Neuronal stem cell (in vitro differentiated cells): ENCODE measurements around the gene CYTL1.

Source experiments
- DNase-seq: peaks from one replicate; pipeline ENCODE4 v3.0.0-alpha.2; 2013; ENCODE audit warnings: low spot score
- H2AFZ ChIP-seq: one replicate; pipeline ENCODE4 v1.6.1; 2013; ENCODE audit warnings: mild to moderate bottlenecking, low read length, inconsistent platforms
- H2AK5ac ChIP-seq: 2 replicates; pipeline ENCODE4 v1.6.1; 2013; ENCODE audit warnings: low read depth, mild to moderate bottlenecking, inconsistent platforms, low read length, moderate library complexity, mixed read lengths
- H2BK120ac ChIP-seq: 2 replicates; pipeline ENCODE4 v1.6.1; 2013; ENCODE audit warnings: low read depth, mild to moderate bottlenecking, inconsistent platforms, low read length, moderate library complexity, mixed read lengths
- H2BK12ac ChIP-seq: one replicate; pipeline ENCODE4 v1.6.1; 2013; ENCODE audit warnings: low read length, inconsistent platforms
- H2BK15ac ChIP-seq: 2 replicates; pipeline ENCODE4 v1.6.1; 2013; ENCODE audit warnings: mild to moderate bottlenecking, low read length, inconsistent platforms, mixed read lengths
- H2BK5ac ChIP-seq: one replicate; pipeline ENCODE4 v1.6.1; 2013; ENCODE audit warnings: inconsistent platforms, mild to moderate bottlenecking, low read length, moderate library complexity
- H3K14ac ChIP-seq: one replicate; pipeline ENCODE4 v1.6.1; 2013; ENCODE audit warnings: low read length, inconsistent platforms
- H3K18ac ChIP-seq: 2 replicates; pipeline ENCODE4 v1.6.1; 2013; ENCODE audit warnings: low read length, inconsistent platforms
- H3K23ac ChIP-seq: 2 replicates; pipeline ENCODE4 v1.6.1; 2013; ENCODE audit warnings: low read depth, mild to moderate bottlenecking, mixed read lengths, low read length, inconsistent platforms; ENCODE audit not compliant: poor library complexity
- H3K27ac ChIP-seq: replicated peaks from 3 replicates; pipeline ENCODE4 v1.5.1; 2013; ENCODE audit warnings: low read length, inconsistent platforms
- H3K27me3 ChIP-seq, 3 experiments: 2 replicates each; pipeline ENCODE4 v1.6.1; 2013; ENCODE audit warnings: low read length in 3 of 3, mild to moderate bottlenecking in 2 of 3, inconsistent platforms in 1 of 3, low read depth in 1 of 3, mixed read lengths in 1 of 3, moderate library complexity in 1 of 3; ENCODE audit not compliant: control insufficient read depth in 3 of 3, insufficient read depth in 3 of 3
- H3K36me3 ChIP-seq, 2 donors: replicated peaks in 1 of 2; 2 replicates each; pipeline ENCODE4 v1.6.1; 2013; ENCODE audit warnings: low read length in 2 of 2; ENCODE audit not compliant: control insufficient read depth in 2 of 2, insufficient read depth in 2 of 2
- H3K4ac ChIP-seq: 2 replicates; pipeline ENCODE4 v1.6.1; 2013; ENCODE audit warnings: inconsistent platforms, mild to moderate bottlenecking, low read length, moderate library complexity
- H3K4me1 ChIP-seq, 2 donors: 1 replicate in 1 of 2; 2 replicates in 1 of 2; pipeline ENCODE4 v1.6.1; 2013; ENCODE audit warnings: low read length in 2 of 2, low read depth in 1 of 2; ENCODE audit not compliant: control insufficient read depth in 2 of 2, insufficient read depth in 1 of 2
- H3K4me2 ChIP-seq: one replicate; pipeline ENCODE4 v1.6.1; 2013; ENCODE audit warnings: mild to moderate bottlenecking, low read length, inconsistent platforms; ENCODE audit not compliant: insufficient read depth, poor library complexity, severe bottlenecking
- H3K4me3 ChIP-seq, 2 donors: 2 replicates each; pipeline ENCODE4 v1.5.1; 2013; ENCODE audit warnings: low read length in 2 of 2, mild to moderate bottlenecking in 2 of 2, inconsistent platforms in 1 of 2, moderate library complexity in 1 of 2
- H3K79me1 ChIP-seq: one replicate; pipeline ENCODE4 v1.6.1; 2013; ENCODE audit warnings: low read depth, mild to moderate bottlenecking, inconsistent platforms, low read length, moderate library complexity
- H3K9ac ChIP-seq: one replicate; pipeline ENCODE4 v1.6.1; 2013; ENCODE audit warnings: mild to moderate bottlenecking, low read depth, low read length, inconsistent platforms; ENCODE audit not compliant: poor library complexity
- H3K9me3 ChIP-seq, 2 donors: replicated peaks in 1 of 2; 2 replicates each; pipeline versions ENCODE3 to v1.6.1; 2013; ENCODE audit warnings: low read length in 2 of 2, mild to moderate bottlenecking in 2 of 2, inconsistent platforms in 1 of 2, low read depth in 1 of 2, mixed read lengths in 1 of 2, moderate library complexity in 1 of 2; ENCODE audit not compliant: control insufficient read depth in 2 of 2, insufficient read depth in 1 of 2
- H4K8ac ChIP-seq: one replicate; pipeline ENCODE4 v1.6.1; 2013; ENCODE audit warnings: low read depth, mild to moderate bottlenecking, inconsistent platforms, low read length, moderate library complexity
- H4K91ac ChIP-seq: one replicate; pipeline ENCODE4 v1.6.1; 2013; ENCODE audit warnings: low read length, low read depth, mild to moderate bottlenecking, inconsistent platforms; ENCODE audit not compliant: poor library complexity
- WGBS, 2 donors: extraction: QIAGEN DNeasy Blood & Tissue Kit; methylation state at CpG; one replicate each; pipeline ENCODE4 v1.1.7; 2013; ENCODE audit warnings: missing lambda C conversion rate in 2 of 2, mixed read lengths in 1 of 2; ENCODE audit not compliant: insufficient read length in 2 of 2, insufficient replicate concordance in 1 of 2; ENCODE audit errors: extremely low coverage in 2 of 2; 5-methylcytosine and 5-hydroxymethylcytosine counted together

Gene CYTL1

DNA sequence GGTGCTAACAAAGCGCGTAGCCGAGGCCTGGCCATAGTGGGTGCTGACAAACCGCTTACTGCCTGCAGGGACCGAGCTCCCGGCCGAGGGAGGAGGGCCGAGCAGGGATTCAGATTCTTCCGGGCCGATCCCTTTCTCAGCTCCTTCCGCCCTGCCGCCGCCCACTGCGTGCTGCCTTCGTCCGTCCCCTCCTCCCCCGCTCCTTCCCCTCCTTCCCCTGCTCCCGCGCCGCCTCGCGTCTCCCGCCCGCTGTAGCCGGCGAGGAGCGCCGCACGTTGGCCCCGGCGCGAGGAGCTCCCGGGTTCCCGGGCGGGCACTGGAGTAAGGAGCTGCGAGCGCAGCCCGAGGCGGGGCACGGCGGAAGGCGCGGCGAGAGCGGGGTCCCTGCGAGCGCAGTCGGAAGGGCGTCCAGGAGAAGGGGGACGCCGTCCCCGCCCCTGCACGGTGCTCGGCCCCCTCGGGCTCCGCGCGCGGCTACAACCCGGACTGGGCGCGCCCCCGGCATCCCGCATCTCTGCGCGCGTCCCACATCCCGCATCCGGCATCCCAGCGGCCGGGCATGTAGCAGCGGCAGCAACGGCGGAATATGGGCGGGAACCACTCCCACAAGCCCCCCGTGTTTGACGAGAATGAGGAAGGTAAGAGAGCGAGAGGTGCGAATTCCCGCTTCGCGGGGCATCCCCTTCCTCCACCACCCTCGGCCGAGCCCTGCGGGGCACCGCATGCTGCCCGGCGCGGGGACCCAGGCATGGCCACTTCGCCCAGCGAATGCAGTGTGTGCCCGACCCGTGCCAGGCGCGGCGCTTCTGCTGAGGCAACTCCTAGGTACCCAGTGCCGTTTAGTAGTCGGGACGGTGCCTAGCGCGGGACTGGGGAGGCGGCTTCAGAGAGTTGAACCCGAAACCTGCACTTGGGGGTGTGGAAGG lies 32.3 kb upstream of the CYTL1 start, which contains the start of gene STK32B:
TSS of gene STK32B (plus strand) at position 203 of the 926 bp plus-strand sequence.
- Histone ChIP-seq H2AK5ac (no peak within 1 kb of the TSS), H3K27ac (no peak within 1 kb of the TSS), H3K4ac (no peak within 1 kb of the TSS), H2BK120ac (no peak within 1 kb of the TSS), H2AFZ (peak within 1 kb of the TSS; percentile 93), H3K4me3 (peak within 1 kb of the TSS; percentile 44 to 78), H2BK5ac (peak within 1 kb of the TSS; percentile 42), H3K4me2 (peak within 1 kb of the TSS; percentile 95), H4K91ac (no peak within 1 kb of the TSS), H3K9me3 (no peaks in the 10 kb centered on the region), H3K18ac (peak within 1 kb of the TSS; percentile 78), H3K27me3 (peaks cover 3 to 40% (median 23%) of the 10 kb centered on the region in 3 experiments), H3K36me3 (no peaks in the 10 kb centered on the region), H3K9ac (peak within 1 kb of the TSS; percentile 71), H3K14ac (no peak within 1 kb of the TSS), H3K79me1 (no peaks in the 10 kb centered on the region), H3K4me1 (no peaks in the 10 kb centered on the region), H2BK15ac (peak within 1 kb of the TSS; percentile 0), H3K23ac (peak within 1 kb of the TSS; percentile 31), H4K8ac (no peak within 1 kb of the TSS), H2BK12ac (no peak within 1 kb of the TSS)
- peak; percentile 57 for DNase-seq
- no CpG with 5 or more reads among the region's 103 CpGs for WGBS, 2 donors

GRCh38 chr4:5050520-5051277 lies 31.4 kb upstream of the CYTL1 start:
- no CpG with 5 or more reads among the region's 36 CpGs for WGBS, 2 donors

GRCh38 chr4:5048721-5049120 lies 29.5 kb upstream of the CYTL1 start:
- Histone ChIP-seq H3K14ac (no peak overlapping the region), H3K79me1 (no peaks in the 10 kb centered on the region), H3K4me2 (no peak overlapping the region), H3K9ac (no peak overlapping the region), H2AFZ (no peak overlapping the region), H2AK5ac (no peak overlapping the region), H3K4me1 (no peaks in the 10 kb centered on the region), H3K4ac (no peak overlapping the region), H4K8ac (no peak overlapping the region), H3K27ac (no peak overlapping the region), H2BK12ac (no peak overlapping the region), H2BK120ac (no peak overlapping the region), H3K36me3 (no peaks in the 10 kb centered on the region), H3K23ac (no peak overlapping the region), H3K27me3 (peaks cover 3 to 36% (median 23%) of the 10 kb centered on the region in 3 experiments), H3K18ac (no peak overlapping the region), H2BK15ac (no peak overlapping the region), H3K4me3 (no peak overlapping the region), H2BK5ac (no peak overlapping the region), H3K9me3 (no peaks in the 10 kb centered on the region), H4K91ac (no peak overlapping the region)
- DNase-seq, result no peak
- no CpG with 5 or more reads among the region's 4 CpGs for WGBS, 2 donors

More at GRCh38 chr4:5050520-5051277, 31.4 kb upstream of the CYTL1 start:
- no peak overlapping the region for H2AK5ac ChIP-seq
- H2BK5ac ChIP-seq, result peak overlapping the region; percentile 42
- peak overlapping the region; percentile 93 for H2AFZ ChIP-seq
- H3K79me1 ChIP-seq, result no peaks in the 10 kb centered on the region
- H3K4me2 ChIP-seq, result peak overlapping the region; percentile 95
- peak overlapping the region; percentile 0 for H2BK15ac ChIP-seq
- H3K4me3 ChIP-seq, result peak overlapping the region; percentile 44 to 78
- no peaks in the 10 kb centered on the region for H3K36me3 ChIP-seq
- no peak overlapping the region for H2BK12ac ChIP-seq
- H3K4me1 ChIP-seq, result no peaks in the 10 kb centered on the region
- DNase-seq, result peak; percentile 68
- no peak overlapping the region for H3K23ac ChIP-seq
- peak overlapping the region; percentile 53 for H3K9ac ChIP-seq
- H3K9me3 ChIP-seq, result no peaks in the 10 kb centered on the region
- no peak overlapping the region for H4K91ac ChIP-seq
- H3K27me3 ChIP-seq, result peaks cover 3 to 40% (median 23%) of the 10 kb centered on the region in 3 experiments
- no peak overlapping the region for H3K27ac ChIP-seq
- H2BK120ac ChIP-seq, result no peak overlapping the region
- H3K4ac ChIP-seq, result no peak overlapping the region
- no peak overlapping the region for H4K8ac ChIP-seq
- no peak overlapping the region for H3K14ac ChIP-seq
- H3K18ac ChIP-seq, result peak overlapping the region; percentile 78

DNA sequence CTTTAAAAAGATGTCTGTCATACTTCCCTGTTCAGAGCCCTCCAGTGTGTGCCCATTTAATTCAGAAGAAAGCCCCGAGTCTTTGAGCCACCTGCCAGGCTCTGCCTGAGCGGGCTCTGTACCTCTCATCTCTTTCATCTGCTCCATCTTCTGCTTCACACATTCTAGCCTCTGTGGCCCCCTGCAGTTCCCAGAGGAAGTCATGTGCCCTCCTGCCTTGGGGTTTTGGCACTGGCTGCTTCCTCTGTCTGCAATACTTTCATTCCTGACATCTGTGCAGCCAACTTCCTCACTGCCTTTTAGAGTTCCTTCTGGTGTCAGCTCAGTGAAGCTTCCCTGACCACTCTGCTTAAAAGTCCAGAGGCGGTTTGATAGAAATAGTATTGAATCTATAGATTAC lies 25.8 kb upstream of the CYTL1 start:
- Histone ChIP-seq H3K4ac (no peak overlapping the region), H2AK5ac (no peak overlapping the region), H3K9ac (no peak overlapping the region), H3K4me3 (no peak overlapping the region), H2AFZ (no peak overlapping the region), H2BK15ac (no peak overlapping the region), H2BK12ac (no peak overlapping the region), H3K4me1 (no peaks in the 10 kb centered on the region), H3K18ac (no peak overlapping the region), H3K79me1 (no peaks in the 10 kb centered on the region), H3K27me3 (peaks cover 0 to 3% (median 0%) of the 10 kb centered on the region in 3 experiments), H4K8ac (no peak overlapping the region), H2BK120ac (no peak overlapping the region), H3K27ac (no peak overlapping the region), H3K14ac (no peak overlapping the region), H2BK5ac (no peak overlapping the region), H3K9me3 (no peaks in the 10 kb centered on the region), H3K23ac (no peak overlapping the region), H3K4me2 (no peak overlapping the region), H3K36me3 (no peaks in the 10 kb centered on the region), H4K91ac (no peak overlapping the region)
- no CpG with 5 or more reads among the region's 3 CpGs for WGBS, 2 donors
- no peak for DNase-seq
